CD4-positive, alpha-beta T cell treated with Interleukin-21 for 1 hour (primary cell): Measurements from ENCODE around the gene NBAS.
"Not testable (repeated sequence)": the region's sequence is repeated elsewhere in the genome, so short reads cannot be mapped to it uniquely, and the experiment has no call there.

Experiments
- DNase-seq: peaks from one replicate; pipeline ENCODE4 v3.0.0-alpha.2; 2020

The NBAS gene

DNA sequence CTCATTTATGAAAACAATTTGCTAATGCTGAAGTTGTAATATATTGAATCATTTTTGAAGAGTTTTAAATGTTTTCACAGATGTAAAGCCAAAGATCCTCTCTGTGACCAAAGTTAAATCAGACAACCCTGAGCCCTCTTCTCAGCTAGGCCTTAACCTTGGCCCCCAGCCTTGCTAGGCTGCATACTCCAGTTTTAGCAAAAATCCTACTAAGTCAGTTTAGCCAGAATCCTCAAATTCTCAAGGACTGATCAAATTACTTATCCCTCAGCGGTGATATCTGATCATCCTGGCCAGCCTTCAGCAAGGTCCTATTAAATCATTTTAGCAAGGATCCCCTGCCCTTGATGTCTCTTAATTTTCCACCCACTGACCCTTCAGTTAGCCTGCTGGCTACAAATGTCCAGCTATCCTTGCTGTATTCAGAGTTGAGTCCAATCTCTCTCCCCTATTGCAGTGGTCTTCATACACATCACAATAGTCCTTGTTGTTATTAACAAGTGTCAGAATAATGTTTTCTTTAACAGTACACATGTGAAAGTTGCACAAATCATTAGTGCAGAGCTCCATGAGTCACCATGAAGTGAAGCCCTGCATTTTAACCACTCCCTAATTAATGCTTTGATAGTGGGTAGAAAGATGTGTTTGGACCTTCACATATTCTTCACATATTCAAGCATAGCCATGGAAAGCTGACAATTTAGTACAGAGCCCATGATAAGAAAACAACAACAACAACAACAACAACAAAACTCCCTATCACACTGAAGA, 206.4 kb downstream of the NBAS start:
- DNase-seq = no peak

DNA sequence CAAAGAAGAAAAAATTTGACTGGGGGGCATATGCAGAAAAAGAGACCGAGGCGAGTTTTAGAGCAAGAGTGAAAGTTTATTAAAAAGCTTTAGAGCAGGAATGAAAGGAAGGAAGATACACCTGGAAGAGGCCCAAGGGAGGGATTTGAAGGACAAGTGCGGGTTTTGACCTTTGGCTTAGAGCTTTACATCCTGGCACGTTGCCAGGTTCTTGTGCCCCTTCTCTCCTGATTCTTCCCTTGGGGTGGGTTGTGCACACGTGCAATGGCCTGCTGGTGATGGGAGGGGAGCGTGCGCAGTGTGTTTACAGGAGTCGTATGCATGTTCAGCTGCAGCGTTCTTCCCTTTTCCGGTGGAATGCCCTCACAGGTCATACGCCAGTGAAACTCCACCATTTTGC, 208.8 kb downstream of the NBAS start:
- DNase-seq = no peak

DNA sequence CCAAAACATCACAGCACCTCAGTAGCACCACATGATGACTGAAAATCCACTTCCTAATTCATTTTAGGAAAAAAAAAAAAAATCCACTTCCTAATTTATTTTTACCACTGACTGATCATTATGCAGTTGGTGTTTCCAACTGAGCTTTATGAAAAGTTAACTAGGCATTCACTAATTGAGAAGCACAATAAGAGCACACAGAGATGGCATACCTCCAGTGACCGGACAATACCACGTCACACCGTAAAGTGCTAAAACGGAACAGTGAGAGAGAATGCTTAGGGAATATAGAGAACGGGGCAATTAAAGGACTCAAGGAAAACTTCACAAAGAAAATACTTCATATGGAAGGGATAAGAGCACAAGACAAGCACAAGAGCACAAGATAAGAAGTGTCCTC, 212.5 kb downstream of the NBAS start:
- no peak for DNase-seq

GRCh38 chr2:15348045-15348444, 213.1 kb downstream of the NBAS start:
- DNase-seq = no peak

DNA sequence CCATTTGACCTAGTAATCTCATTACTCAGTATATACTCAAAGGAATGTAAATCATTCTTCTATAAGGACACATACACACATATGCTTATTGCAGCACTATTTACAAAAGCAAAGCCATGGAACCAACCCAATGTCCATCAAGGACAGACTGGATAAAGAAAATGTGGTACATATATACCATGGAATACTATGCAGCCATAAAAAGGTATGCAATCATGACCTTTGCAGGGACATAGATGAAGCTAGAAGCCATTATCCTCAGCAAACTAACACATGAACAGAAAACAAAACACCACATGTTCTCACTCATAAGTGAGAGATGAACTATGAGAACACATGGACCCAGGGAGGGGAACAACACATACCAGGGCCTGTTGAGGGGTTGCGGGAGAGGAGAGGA, 214.5 kb downstream of the NBAS start:
- no peak for DNase-seq

DNA sequence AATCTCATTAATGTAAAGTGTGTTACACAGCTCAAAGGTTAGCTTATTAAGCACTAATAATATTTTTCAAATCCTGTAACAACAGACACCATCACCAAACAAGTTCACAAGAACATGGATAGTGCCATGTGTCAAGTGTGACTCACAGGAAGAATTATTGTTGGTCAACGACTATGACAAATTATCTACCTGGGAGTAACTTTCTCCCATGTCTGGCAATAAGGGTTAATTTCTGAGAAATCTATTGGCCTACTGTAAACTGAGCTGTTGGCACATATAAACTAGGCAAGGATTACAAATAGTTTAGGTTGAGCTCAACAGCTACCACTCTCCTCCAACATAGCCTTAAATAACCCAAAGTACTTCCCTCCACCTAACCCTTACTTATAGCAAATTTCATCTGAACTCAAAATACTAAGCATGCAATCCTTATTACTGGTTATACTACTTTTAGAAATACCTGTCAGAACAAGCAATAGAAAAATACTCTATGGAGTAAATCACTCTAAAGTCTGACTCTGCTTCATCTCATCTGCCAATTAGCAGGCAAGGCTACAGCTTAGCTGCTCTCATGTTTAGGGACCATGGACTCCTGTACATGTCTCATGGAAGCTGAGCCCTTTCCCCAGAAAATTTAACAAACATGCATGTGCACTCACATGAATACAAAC, 223.0 kb downstream of the NBAS start:
- no peak for DNase-seq

- DNase-seq = no peak
Measured at GRCh38 chr2:15334644-15335326, 226.3 kb downstream of the NBAS start.

DNA sequence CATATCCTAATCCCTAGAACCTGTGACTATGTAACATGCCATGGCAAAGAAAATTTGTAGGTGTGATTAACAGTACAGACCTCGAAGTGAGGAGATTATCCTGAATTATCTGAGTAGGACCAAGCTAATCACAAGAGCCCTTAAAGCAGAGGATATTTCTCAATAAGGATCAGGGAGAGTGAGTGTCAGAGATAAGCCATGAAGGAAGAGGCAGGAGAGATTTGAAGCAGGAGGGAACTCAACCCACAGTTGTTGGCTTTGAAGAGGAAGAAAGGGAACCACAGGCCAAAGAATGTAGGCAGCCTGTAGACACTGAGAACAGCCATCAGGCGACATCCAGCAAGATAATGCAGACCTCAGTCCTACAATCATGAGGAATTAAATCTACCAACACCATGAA, 229.3 kb downstream of the NBAS start:
- DNase-seq = no peak

DNA sequence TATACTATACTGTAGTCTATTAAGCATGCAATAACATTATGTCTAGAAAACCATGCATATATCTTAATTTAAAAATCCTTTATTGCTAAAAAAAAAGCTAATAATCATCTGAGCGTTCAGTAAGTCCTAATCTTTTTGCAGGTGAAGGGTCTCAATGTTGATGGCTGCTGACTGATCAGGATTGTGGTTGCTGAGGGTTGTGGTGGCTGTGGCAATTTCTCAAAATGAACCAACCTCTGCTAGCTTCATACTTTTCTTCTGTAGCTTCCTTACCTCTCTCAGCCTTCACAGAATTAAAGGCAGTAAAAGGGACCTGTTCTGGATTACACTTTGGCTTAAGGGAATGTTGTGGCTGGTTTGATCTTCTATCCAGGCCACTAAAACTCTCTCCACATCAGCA, 235.8 kb downstream of the NBAS start:
- DNase-seq = no peak

- no peak for DNase-seq
Measured at GRCh38 chr2:15323227-15323626, 237.9 kb downstream of the NBAS start.

- not testable (repeated sequence) for DNase-seq
Measured at GRCh38 chr2:15321481-15321880, 239.7 kb downstream of the NBAS start.

DNA sequence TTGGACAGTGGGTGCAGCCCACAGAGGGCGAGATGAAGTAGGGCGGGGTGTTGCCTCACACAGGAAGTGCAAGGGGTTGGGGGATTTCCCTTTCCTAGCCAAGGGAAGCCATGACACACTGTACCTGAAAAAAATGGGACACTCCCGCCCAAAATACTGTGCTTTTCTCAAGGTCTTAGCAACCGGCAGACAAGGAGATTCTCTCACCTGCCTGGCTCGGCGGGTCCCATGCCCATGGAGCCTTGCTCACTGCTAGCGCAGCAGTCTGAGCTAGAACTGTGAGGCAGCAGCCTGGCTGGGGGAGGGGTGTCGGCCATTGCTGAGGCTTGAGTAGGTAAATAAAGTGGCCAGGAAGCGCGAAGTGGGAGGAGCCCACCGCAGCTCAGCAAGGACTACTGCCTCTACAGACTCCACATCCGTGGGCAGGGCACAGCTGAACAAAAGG, 244.7 kb downstream of the NBAS start:
- peak; percentile 46 for DNase-seq

- no peak for DNase-seq
Measured at GRCh38 chr2:15315411-15315810, 245.7 kb downstream of the NBAS start.

GRCh38 chr2:15313657-15314056, 247.5 kb downstream of the NBAS start:
- no peak for DNase-seq

- no peak for DNase-seq
Measured at GRCh38 chr2:15311926-15312325, 249.2 kb downstream of the NBAS start.

DNA sequence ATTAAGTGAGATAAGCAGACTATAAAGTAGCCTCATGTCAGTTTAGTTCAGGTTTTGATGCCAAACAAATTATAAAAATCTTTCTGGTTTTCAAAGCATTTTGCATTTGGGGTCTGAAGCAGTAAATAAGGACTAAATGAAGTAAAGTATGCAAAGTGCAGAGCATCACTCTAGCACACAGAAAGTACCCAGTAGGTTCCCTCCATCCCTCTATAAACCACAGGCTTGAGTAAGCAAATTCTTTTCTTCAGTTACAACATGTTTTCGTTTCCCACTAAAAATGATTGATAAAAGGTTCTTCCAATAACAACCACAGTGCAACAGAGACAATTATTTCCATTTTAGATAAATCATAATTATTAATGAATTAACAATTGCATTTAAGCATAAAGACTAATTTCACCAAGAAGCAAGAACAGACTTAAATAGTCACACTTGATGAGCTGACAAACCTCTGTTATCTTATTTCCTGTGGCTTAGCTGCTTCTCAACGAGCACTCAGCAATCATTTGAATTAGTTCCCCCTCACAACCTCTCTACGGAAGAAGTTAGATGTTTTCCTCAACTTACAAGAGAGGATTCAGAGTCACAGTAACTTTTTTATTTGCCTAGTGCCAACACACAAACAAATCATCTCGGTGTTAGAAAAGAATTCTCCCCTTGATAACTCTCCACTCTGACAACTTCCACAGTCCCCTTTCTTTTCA, 249.8 kb downstream of the NBAS start:
- peak; percentile 19 for DNase-seq

DNA sequence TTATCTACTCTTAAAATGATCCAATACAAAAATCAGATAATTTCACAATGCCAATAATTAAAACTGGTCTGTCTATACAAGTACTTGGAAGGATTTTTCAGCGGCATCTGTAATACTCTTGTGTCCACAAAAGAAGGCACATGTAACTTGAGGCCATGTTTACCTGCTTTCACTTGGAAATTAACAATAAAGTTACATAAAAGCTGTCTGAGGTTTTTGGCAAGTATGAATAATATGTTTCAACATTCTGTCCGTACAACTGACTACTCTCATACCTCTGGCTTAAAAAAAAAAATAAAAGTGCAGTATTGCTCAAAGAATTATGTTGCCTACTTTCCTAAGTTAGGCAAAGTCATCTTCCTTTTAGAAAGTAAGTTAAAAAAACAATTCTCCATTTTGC, 253.6 kb downstream of the NBAS start:
- no peak for DNase-seq

DNA sequence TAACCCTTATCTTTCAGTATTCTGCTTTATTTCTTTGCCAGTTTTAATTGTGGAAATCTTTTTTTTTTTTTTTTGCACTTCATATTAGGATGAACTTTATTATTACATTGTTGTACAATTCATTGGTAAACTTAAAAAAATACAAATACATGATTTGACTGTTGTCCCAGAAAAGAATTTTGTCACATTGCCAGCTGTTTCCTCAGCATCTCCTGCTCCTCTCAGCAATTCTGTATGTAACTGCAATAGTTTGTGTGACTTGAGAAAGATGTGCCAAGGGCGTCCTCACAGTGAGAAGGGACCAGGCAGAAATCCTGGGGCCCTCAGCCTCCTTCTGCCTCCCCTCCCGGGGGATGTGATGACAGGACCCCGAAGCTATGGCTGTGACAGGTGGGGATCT, 254.4 kb downstream of the NBAS start:
- DNase-seq = no peak

- no peak for DNase-seq
Measured at GRCh38 chr2:15303874-15304273, 257.3 kb downstream of the NBAS start.

GRCh38 chr2:15302154-15302553, 259.0 kb downstream of the NBAS start:
- DNase-seq = no peak

GRCh38 chr2:15300624-15301573, 260.2 kb downstream of the NBAS start:
- DNase-seq = no peak

DNA sequence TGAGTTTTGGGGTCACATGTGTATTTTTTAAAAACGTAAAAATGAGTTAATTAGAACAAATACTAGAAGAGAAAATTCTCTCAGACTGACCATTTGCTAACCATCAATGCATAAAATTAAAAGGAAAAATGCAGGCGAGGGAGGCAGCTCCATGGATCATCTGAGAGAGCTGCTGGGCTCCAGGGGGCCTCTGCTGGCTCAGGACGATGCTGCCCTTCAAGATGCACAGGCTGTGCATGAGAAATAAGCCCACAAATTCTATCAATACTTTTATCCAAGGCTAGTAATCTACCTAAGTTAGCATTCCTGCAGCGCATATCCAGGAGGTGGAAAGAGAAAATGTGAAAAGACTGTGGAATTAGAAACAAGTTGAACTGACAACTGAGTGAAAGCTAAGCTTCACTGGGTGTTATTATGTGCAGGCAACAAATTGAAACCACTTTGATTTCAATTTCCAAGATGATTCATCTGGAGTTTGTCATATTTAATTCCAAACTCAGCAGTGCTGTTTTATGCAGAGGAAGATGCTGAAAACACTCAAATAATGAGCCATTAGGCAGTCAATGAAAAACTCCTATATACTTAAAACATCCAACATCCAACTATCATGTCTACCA, 261.1 kb downstream of the NBAS start:
- DNase-seq = no peak
